Liver (tissue), 3 donors: Measurements from ENCODE around the gene CCSER2.

Source experiments
- EGR1 ChIP-seq, 2 donors: IDR thresholded peaks; 2 replicates each; pipeline ENCODE4 v1.6.1; 2016 to 2018; ENCODE audit warnings: antibody characterized with exemption in 2 of 2, low read depth in 2 of 2
- GABPA ChIP-seq, 2 donors: IDR thresholded peaks in 1 of 2; conservative IDR thresholded peaks in 1 of 2; 2 replicates each; pipeline ENCODE4 v1.6.1; 2016; ENCODE audit warnings: antibody characterized with exemption in 2 of 2, mild to moderate bottlenecking in 1 of 2, moderate library complexity in 1 of 2
- HNF4A ChIP-seq, 2 donors: conservative IDR thresholded peaks; 2 replicates each; pipeline ENCODE4 v1.6.1; 2016; ENCODE audit warnings: antibody characterized with exemption in 2 of 2, mild to moderate bottlenecking in 2 of 2
- JUND ChIP-seq, 2 donors: IDR thresholded peaks; 2 replicates each; pipeline ENCODE4 v1.6.1; 2016; ENCODE audit warnings: antibody characterized with exemption in 2 of 2
- RAD21 ChIP-seq, 2 donors: IDR thresholded peaks; 2 replicates each; pipeline ENCODE4 v1.6.1; 2016; ENCODE audit warnings: antibody characterized with exemption in 2 of 2, mild to moderate bottlenecking in 2 of 2
- RXRA ChIP-seq, 2 donors: IDR thresholded peaks; 2 replicates each; pipeline ENCODE4 v1.6.1; 2017 to 2018; ENCODE audit warnings: antibody characterized with exemption in 2 of 2, mild to moderate bottlenecking in 1 of 2
- TAF1 ChIP-seq: conservative IDR thresholded peaks from 2 replicates; pipeline ENCODE4 v1.6.1; 2016; ENCODE audit warnings: antibody characterized with exemption, mild to moderate bottlenecking
- YY1 ChIP-seq: IDR thresholded peaks from 2 replicates; pipeline ENCODE4 v1.6.1; 2016; ENCODE audit warnings: antibody characterized with exemption, mild to moderate bottlenecking
- TF ChIP-seq, protein P1 (sequence below): fragments of 150-350 bp; IDR thresholded peaks from 2 replicates; pipeline ENCODE4 v1.5.1; 2017; ENCODE audit warnings: improper control_type of control experiment, low read depth, low read length; ENCODE audit not compliant: missing input control
- TF ChIP-seq, protein P2 (sequence below): IDR thresholded peaks from 2 replicates; pipeline ENCODE4 v1.6.1; 2016; ENCODE audit warnings: antibody characterized with exemption
- TF ChIP-seq, protein P3 (sequence below): IDR thresholded peaks from 2 replicates; pipeline ENCODE4 v1.6.1; 2016; ENCODE audit warnings: antibody characterized with exemption
- TF ChIP-seq, protein P4 (sequence below): IDR thresholded peaks from 2 replicates; pipeline ENCODE4 v1.6.1; 2016; ENCODE audit warnings: antibody characterized with exemption, mild to moderate bottlenecking
- donor health status: healthy.
- donor health status: healthy.

DNA sequence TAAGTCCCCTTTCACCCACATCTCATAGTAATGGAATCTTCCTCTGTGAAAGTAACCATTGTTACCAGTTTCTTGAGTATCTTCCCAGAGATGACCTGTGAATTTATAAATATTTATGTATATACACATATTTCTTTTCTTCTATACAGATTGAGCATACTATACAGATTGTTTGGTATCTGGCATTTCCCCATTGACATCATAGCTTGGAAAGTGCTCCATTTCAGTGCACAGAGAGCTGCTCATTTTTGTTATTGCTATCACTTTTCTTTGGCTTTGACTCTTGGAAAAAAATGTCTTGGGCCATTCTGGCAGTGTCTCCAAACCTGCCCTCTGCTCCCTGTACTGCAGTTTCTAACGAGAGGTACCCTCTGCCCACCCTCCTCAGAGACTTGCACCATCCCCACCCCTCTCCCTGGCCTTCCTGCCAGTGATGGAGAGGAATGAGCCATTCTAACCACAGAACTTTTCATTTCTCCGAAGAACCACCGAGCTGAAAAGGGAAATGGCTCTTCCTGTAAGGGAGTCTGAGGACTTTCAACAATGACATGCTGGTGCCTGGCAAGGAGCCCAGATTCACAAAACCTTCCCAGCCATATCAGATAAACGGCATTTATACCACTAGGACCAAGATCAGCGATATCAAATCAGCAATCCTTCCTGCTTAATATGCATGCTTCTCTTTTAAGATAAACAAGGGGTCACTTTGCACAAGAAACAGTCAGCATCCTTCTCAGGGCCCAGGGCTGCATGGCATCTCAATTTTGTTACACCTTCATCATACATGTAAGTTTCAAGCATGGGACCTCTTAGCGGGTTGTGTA, 19.7 kb upstream of the CCSER2 start:
- TF ChIP-seq YY1 (no peak), TAF1 (no peak), RXRA (IDR thresholded peaks at IDR 0.05) (no peak), JUND (IDR thresholded peaks at IDR 0.05) (no peak), RAD21 (IDR thresholded peaks at IDR 0.05) (no peak), EGR1 (IDR thresholded peaks at IDR 0.05; ENCODE audit: low read depth in 2 of 2) (no peak), HNF4A (conservative IDR thresholded peaks at IDR 0.05) (no peak), GABPA (IDR thresholded peaks at IDR 0.05 in 1 of 2, conservative IDR thresholded peaks at IDR 0.05 in 1 of 2) (no peak)
- TF ChIP-seq, protein P1, sequence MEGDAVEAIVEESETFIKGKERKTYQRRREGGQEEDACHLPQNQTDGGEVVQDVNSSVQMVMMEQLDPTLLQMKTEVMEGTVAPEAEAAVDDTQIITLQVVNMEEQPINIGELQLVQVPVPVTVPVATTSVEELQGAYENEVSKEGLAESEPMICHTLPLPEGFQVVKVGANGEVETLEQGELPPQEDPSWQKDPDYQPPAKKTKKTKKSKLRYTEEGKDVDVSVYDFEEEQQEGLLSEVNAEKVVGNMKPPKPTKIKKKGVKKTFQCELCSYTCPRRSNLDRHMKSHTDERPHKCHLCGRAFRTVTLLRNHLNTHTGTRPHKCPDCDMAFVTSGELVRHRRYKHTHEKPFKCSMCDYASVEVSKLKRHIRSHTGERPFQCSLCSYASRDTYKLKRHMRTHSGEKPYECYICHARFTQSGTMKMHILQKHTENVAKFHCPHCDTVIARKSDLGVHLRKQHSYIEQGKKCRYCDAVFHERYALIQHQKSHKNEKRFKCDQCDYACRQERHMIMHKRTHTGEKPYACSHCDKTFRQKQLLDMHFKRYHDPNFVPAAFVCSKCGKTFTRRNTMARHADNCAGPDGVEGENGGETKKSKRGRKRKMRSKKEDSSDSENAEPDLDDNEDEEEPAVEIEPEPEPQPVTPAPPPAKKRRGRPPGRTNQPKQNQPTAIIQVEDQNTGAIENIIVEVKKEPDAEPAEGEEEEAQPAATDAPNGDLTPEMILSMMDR = no peak
- TF ChIP-seq, protein P2, sequence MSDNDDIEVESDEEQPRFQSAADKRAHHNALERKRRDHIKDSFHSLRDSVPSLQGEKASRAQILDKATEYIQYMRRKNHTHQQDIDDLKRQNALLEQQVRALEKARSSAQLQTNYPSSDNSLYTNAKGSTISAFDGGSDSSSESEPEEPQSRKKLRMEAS = no peak
- TF ChIP-seq, protein P3, sequence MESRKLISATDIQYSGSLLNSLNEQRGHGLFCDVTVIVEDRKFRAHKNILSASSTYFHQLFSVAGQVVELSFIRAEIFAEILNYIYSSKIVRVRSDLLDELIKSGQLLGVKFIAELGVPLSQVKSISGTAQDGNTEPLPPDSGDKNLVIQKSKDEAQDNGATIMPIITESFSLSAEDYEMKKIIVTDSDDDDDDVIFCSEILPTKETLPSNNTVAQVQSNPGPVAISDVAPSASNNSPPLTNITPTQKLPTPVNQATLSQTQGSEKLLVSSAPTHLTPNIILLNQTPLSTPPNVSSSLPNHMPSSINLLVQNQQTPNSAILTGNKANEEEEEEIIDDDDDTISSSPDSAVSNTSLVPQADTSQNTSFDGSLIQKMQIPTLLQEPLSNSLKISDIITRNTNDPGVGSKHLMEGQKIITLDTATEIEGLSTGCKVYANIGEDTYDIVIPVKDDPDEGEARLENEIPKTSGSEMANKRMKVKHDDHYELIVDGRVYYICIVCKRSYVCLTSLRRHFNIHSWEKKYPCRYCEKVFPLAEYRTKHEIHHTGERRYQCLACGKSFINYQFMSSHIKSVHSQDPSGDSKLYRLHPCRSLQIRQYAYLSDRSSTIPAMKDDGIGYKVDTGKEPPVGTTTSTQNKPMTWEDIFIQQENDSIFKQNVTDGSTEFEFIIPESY = no peak
- TF ChIP-seq, protein P4, sequence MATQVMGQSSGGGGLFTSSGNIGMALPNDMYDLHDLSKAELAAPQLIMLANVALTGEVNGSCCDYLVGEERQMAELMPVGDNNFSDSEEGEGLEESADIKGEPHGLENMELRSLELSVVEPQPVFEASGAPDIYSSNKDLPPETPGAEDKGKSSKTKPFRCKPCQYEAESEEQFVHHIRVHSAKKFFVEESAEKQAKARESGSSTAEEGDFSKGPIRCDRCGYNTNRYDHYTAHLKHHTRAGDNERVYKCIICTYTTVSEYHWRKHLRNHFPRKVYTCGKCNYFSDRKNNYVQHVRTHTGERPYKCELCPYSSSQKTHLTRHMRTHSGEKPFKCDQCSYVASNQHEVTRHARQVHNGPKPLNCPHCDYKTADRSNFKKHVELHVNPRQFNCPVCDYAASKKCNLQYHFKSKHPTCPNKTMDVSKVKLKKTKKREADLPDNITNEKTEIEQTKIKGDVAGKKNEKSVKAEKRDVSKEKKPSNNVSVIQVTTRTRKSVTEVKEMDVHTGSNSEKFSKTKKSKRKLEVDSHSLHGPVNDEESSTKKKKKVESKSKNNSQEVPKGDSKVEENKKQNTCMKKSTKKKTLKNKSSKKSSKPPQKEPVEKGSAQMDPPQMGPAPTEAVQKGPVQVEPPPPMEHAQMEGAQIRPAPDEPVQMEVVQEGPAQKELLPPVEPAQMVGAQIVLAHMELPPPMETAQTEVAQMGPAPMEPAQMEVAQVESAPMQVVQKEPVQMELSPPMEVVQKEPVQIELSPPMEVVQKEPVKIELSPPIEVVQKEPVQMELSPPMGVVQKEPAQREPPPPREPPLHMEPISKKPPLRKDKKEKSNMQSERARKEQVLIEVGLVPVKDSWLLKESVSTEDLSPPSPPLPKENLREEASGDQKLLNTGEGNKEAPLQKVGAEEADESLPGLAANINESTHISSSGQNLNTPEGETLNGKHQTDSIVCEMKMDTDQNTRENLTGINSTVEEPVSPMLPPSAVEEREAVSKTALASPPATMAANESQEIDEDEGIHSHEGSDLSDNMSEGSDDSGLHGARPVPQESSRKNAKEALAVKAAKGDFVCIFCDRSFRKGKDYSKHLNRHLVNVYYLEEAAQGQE = no peak
